GM13976 (cell line): Measurements from ENCODE around the gene ITCH.
"Not testable (repeated sequence)": the region's sequence is repeated elsewhere in the genome, so short reads cannot be mapped to it uniquely, and the experiment has no call there.

Experiments used
- DNase-seq: peaks from one replicate; pipeline ENCODE4 v3.0.0; 2012; ENCODE audit warnings: low spot score
- in situ Hi-C: fragments of 300-500 bp; cut with MboI; formaldehyde crosslinking; loops from one replicate; pipeline ENCODE4 v1.12.0; 2022; ENCODE audit warnings: low sequenced_read_pairs, mixed read lengths, inconsistent platforms; ENCODE audit not compliant: unreplicated experiment
- TF ChIP-seq, protein P1 (sequence below): IDR thresholded peaks from 2 replicates; pipeline ENCODE4 v1.5.1; 2012; ENCODE audit warnings: borderline replicate concordance, mild to moderate bottlenecking; ENCODE audit not compliant: insufficient read depth; ENCODE audit errors: extremely low read depth, missing control alignments, control extremely low read depth

Gene ITCH

DNA sequence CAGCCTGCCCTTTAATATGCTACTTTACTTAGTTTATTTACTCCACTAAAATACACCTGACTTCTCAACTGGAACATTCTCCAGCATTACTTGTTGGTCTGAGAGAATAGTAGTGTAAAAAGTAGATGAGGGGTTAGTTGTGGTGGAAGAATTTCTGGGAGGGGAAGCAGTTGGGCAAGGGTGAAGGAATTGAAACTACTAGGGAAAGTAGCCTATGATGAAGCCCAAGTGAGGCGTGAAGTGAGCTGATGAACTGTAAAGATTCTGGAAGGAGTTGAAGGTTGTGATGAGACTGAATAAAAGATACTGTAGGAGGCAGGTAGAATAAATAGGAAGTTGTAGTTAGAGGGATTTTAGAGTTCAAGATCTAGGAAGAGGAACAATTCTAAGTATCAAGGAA lies 72.5 kb downstream of the ITCH start:
- TF ChIP-seq, protein P1, sequence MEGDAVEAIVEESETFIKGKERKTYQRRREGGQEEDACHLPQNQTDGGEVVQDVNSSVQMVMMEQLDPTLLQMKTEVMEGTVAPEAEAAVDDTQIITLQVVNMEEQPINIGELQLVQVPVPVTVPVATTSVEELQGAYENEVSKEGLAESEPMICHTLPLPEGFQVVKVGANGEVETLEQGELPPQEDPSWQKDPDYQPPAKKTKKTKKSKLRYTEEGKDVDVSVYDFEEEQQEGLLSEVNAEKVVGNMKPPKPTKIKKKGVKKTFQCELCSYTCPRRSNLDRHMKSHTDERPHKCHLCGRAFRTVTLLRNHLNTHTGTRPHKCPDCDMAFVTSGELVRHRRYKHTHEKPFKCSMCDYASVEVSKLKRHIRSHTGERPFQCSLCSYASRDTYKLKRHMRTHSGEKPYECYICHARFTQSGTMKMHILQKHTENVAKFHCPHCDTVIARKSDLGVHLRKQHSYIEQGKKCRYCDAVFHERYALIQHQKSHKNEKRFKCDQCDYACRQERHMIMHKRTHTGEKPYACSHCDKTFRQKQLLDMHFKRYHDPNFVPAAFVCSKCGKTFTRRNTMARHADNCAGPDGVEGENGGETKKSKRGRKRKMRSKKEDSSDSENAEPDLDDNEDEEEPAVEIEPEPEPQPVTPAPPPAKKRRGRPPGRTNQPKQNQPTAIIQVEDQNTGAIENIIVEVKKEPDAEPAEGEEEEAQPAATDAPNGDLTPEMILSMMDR = no peak
- in situ Hi-C loops = no loop called here
- no peak for DNase-seq

DNA sequence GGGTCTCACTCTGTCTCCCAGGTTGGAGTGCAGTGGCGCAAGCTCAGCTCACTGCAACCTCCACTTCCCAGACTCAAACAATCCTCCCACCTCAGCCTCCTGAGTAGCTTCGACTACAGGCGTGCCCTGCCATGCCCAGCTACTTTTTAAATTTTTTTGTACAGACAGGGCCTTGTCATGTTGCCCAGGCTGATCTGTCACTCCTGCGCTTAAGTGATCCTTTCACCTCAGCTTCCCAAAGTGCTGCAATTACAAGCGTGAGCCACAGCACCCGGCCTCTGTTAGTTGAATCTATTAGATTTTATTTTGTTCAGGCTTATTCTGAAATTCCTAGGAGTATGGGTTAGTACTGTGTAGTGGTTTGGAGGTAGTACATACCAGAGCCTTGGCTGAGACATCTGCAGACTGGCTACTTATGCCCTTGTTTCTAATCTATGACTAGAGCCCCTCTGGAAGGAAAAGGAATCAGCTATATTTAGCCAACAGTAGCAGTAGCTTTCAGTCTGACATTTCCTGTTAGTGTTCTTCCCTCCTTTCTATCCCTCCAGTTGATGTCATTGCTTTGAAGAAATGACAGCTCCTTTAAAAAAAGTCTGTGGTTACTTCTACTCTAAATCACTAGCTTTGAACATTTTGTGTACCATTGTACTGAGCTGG lies 74.4 kb downstream of the ITCH start:
- in situ Hi-C loops = no loop called here
- TF ChIP-seq, protein P1 = no peak
- DNase-seq = no peak

DNA sequence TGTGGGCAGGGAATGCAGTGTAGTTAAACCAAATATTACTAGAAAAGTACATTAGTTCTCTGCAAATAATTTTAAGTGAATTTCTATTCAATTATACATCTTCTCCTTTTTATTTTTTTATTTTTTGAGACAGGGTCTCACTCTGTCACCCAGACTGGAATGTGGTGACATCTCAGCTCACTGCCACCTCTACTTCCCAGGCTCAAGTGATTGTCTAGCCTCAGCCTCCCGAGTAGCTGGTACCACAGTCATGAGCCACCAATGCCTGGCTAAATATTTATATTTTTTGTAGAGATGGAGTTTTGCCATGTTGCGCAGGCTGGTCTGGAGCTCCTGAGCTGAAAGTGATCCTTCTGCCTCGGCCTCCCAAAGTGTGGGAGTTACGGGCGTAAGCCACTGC lies 76.1 kb downstream of the ITCH start:
- DNase-seq = no peak
- in situ Hi-C loops = no loop called here
- TF ChIP-seq, protein P1 = no peak

DNA sequence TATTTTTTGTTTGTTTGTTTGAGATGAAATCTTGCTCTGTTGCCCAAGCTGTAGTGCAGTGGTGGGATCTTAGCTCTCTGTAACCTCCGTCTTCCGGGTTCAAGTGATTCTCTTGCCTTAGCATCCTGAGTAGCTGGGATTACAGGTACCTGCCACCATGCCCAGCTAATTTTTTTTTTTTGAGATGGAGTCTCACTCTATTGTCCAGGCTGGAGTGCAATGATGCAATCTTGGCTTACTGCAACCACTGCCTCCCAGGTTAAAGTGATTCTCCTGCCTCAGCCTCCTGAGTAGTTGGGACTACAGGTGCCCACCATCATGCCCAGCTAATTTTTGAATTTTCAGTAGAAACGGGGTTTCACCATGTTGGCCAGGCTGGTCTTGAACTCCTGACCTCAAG lies 78.3 kb downstream of the ITCH start:
- in situ Hi-C loops, DNase-seq: not testable (repeated sequence)

DNA sequence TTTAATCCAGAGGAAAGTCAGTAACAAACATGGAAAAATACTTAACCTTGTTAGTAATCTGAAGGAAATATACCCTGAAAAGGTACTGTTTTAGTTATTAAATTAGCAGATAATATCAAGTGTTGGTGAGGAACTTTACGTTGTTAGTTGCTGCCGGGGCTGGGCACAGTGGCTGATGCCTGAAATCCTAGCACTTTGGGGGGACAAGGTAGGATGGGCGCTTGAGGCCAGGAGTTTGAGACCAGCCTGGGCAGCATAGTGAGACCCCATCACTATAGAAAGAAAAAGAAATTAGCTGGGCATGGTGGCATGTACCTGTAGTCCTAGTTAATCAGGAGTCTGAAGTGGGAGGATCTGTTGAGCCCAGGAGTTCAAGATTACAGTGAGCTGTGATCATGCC lies 80.5 kb downstream of the ITCH start:
- DNase-seq = no peak
- TF ChIP-seq, protein P1 = no peak
- in situ Hi-C loops = no loop called here

DNA sequence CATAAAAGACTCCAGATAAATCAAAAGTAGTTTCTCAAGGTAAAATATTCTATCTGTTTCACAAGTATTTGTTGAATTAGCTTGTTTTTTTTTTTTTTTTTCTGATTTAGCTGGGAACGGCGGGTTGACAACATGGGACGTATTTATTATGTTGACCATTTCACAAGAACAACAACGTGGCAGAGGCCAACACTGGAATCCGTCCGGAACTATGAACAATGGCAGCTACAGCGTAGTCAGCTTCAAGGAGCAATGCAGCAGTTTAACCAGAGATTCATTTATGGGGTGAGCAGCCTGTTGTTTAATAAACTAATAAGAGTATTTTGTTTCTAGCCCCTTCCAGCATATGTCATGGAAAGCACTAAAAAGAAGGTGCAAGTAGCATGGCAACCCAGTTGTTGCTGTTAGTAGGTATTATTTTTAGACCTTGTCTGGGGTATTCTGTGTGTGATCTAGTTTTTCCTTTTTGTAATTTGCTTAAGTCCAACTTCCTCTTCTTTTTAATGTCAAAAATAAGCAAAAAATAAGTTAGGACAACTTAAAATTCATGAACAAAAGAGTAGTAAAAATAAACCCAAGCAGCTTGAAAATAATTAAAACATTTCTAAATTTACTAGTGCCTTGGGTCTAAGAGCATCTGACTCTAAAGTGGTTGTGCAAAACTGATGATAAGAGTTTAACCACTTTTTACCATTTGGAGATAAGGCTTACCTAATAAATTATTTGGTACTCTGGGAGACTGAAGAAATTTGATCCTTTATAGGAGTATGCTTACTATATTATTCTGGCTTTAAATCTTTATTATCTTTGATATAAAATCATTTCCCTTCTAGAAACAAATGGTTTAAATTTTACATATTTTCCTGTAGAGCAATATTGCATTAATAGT lies 82.3 kb downstream of the ITCH start:
- TF ChIP-seq, protein P1 = no peak
- no peak for DNase-seq
- in situ Hi-C loops = no loop called here

DNA sequence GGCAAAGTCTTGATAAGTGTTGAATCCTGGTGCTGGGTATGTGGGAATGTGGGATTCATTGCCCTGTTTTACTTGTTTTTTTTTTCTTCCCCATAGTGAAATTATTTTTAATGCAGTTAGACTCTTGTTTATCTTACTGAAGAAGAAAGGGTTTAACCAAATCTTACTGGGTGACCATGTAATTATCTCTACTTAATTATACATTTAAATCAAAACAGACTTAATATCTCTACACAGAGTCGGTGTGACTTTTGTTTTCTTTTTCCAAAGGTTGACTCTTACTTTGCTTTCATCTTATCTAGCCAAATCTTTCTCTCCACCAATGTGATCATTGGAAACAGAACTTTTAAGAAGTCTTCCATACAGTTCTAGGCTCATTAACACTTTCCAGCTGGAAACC lies 85.4 kb downstream of the ITCH start:
- TF ChIP-seq, protein P1 = no peak
- no peak for DNase-seq
- in situ Hi-C loops = no loop called here
